AG04450 (cell line): ENCODE results near the gene UGCG. TPM values are rescaled to one million over a fixed set of nuclear protein-coding genes. Genes with fewer than 3 reads are reported as not detected.

Source experiments
- CTCF ChIA-PET: fragments of 300-600, 350-600 bp; formaldehyde crosslinking; extraction: SDS; loops from one replicate; lab custom pipeline; 2022; ENCODE audit warnings: antibody characterized with exemption, inconsistent platforms; lab: Charles Lee
- POLR2A ChIA-PET: fragments of 350-600 bp; formaldehyde crosslinking; extraction: SDS; loops from one replicate; lab custom pipeline; 2021; ENCODE audit warnings: antibody characterized with exemption, inconsistent platforms; lab: Yijun Ruan, JAX
- DNase-seq: peaks from one replicate; pipeline ENCODE4 v3.0.0-alpha.2; 2011; ENCODE audit warnings: low read depth, low spot score
- H3K27ac ChIP-seq: one replicate; pipeline ENCODE4 v1.5.1; 2012; ENCODE audit warnings: low read depth, low read length, control low read depth
- H3K27me3 ChIP-seq: one replicate; pipeline ENCODE4 v1.6.0; 2012; ENCODE audit warnings: low read length; ENCODE audit not compliant: control insufficient read depth, insufficient read depth
- H3K4me3 ChIP-seq: 2 replicates; pipeline ENCODE4 v1.5.1; 2011; ENCODE audit warnings: mild to moderate bottlenecking, low read depth, low read length, control low read depth
- H3K9me3 ChIP-seq: 2 replicates; pipeline ENCODE4 v1.5.1; 2012; ENCODE audit warnings: low read length; ENCODE audit not compliant: control insufficient read depth, insufficient read depth
- CTCF ChIP-seq: IDR thresholded peaks from 2 replicates; pipeline ENCODE4 v1.5.1; 2011; ENCODE audit warnings: low read depth, low read length, control low read depth, inconsistent platforms
- polyA plus RNA-seq: library from polyadenylated mRNA; depleted of rRNA; stranded (reverse); fragments of >200 nt; gene quantifications from 2 replicates; pipeline ENCODE4 v1.2.3, GENCODE V29; 2011

Gene UGCG
- polyA plus RNA-seq, 1 experiment: 149 TPM

- ChIA-PET POLR2A (no interaction called here), CTCF (no interaction called here)
- no peaks in the 10 kb centered on the region for H3K9me3 ChIP-seq
- H3K27ac ChIP-seq: no peak overlapping the region
- H3K27me3 ChIP-seq: no peaks in the 10 kb centered on the region
- no peak for TF ChIP-seq CTCF
- H3K4me3 ChIP-seq: no peak overlapping the region
- no peak for DNase-seq
Observed at GRCh38 chr9:111904891-111905291, 8.3 kb downstream of the UGCG start.

- DNase-seq: no peak
- Histone ChIP-seq H3K27me3 (no peaks in the 10 kb centered on the region), H3K9me3 (no peaks in the 10 kb centered on the region), H3K4me3 (no peak overlapping the region), H3K27ac (no peak overlapping the region)
- TF ChIP-seq CTCF: no peak
- POLR2A ChIA-PET: interaction anchor here (0.7 kb wide), 1 partner anchor 11 kb away, joined by 4 read pairs; the partner anchor contains the start of gene UGCG
- CTCF ChIA-PET: interaction anchor here (1.1 kb wide), 1 partner anchor 168 kb away, joined by 4 read pairs; no protein-coding TSS in a partner anchor
Observed at GRCh38 chr9:111907147-111907546, 10.5 kb downstream of the UGCG start.

- DNase-seq: no peak
- H3K27me3 ChIP-seq: no peaks in the 10 kb centered on the region
- POLR2A ChIA-PET: interaction anchor here (0.7 kb wide), 1 partner anchor 13 kb away, joined by 3 read pairs; the partner anchor contains the start of gene UGCG
- TF ChIP-seq CTCF: no peak
- no peak overlapping the region for H3K4me3 ChIP-seq
- H3K27ac ChIP-seq: no peak overlapping the region
- CTCF ChIA-PET: interaction anchor here (0.7 to 1.3 kb wide), 2 partner anchors 150 to 165 kb away, joined by 3 to 4 read pairs; no protein-coding TSS in a partner anchor
- H3K9me3 ChIP-seq: no peaks in the 10 kb centered on the region
Observed at GRCh38 chr9:111909444-111909843, 12.8 kb downstream of the UGCG start.

- H3K27me3 ChIP-seq: no peaks in the 10 kb centered on the region
- no peaks in the 10 kb centered on the region for H3K9me3 ChIP-seq
- POLR2A ChIA-PET: no interaction called here
- TF ChIP-seq CTCF: no peak
- DNase-seq: no peak
- CTCF ChIA-PET: interaction anchor here (0.6 to 1.3 kb wide), 2 partner anchors 164 to 424 kb away, joined by 3 read pairs; no protein-coding TSS in a partner anchor
- no peak overlapping the region for H3K4me3 ChIP-seq
- no peak overlapping the region for H3K27ac ChIP-seq
Observed at GRCh38 chr9:111910428-111910827, 13.8 kb downstream of the UGCG start.

- no peaks in the 10 kb centered on the region for H3K9me3 ChIP-seq
- ChIA-PET CTCF (no interaction called here), POLR2A (no interaction called here)
- H3K27me3 ChIP-seq: no peaks in the 10 kb centered on the region
- no peak overlapping the region for H3K4me3 ChIP-seq
- no peak overlapping the region for H3K27ac ChIP-seq
- TF ChIP-seq CTCF: no peak
- DNase-seq: no peak
Observed at GRCh38 chr9:111913159-111913558, 16.5 kb downstream of the UGCG start.
